ENCODE data around the gene ABCA6. TPM values are rescaled to one million over a fixed set of nuclear protein-coding genes. Genes with fewer than 3 reads are reported as not detected.
"Not testable (repeated sequence)": the region's sequence is repeated elsewhere in the genome, so short reads cannot be mapped to it uniquely, and the experiment has no call there.

The ABCA6 gene
- total RNA-seq (2014; rRNA removed; shearing (Covaris generic)) = 0.03 TPM in 1 of 2 replicates, not detected in the other

GRCh38 chr17:69141431-69142174 is at the start of gene ABCA6:
TSS of gene ABCA6 (minus strand) at chr17:69141895. CDS start at chr17:69140703, 1,192 bp downstream.
- DNase-seq (ENCODE audit: low read depth) = no peak

GRCh38 chr17:69188796-69189195 is 47.1 kb upstream of the ABCA6 start:
- no peak for DNase-seq (ENCODE audit: low read depth)

- DNase-seq (ENCODE audit: low read depth) = no peak
Measured at GRCh38 chr17:69188064-69188463, 46.4 kb upstream of the ABCA6 start.

DNA sequence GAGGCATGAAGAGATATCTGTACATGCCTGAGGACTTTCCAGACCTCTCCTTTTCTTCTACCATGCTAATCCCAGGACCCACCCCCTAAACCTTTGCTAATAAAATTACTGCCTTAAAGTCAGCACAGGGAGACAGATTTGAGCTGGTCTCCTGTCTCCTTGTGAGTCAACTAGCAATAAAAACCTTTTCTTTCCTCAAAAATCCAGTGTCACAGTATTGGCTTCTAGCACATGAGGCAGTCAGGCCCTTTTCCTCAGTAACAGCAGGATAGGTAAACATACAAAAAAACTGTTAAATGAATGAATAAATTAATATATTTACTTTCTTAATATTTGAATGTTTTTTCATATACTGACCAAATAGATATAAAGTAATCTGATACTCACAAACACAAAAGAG is 45.6 kb upstream of the ABCA6 start:
- DNase-seq (ENCODE audit: low read depth) = no peak

GRCh38 chr17:69179227-69179952 is 37.7 kb upstream of the ABCA6 start:
- DNase-seq (ENCODE audit: low read depth) = peak; percentile 64

- DNase-seq (ENCODE audit: low read depth) = no peak
Measured at GRCh38 chr17:69176457-69176795, 34.7 kb upstream of the ABCA6 start.

GRCh38 chr17:69175625-69176456 is 34.1 kb upstream of the ABCA6 start:
- DNase-seq (ENCODE audit: low read depth) = peak; percentile 84

DNA sequence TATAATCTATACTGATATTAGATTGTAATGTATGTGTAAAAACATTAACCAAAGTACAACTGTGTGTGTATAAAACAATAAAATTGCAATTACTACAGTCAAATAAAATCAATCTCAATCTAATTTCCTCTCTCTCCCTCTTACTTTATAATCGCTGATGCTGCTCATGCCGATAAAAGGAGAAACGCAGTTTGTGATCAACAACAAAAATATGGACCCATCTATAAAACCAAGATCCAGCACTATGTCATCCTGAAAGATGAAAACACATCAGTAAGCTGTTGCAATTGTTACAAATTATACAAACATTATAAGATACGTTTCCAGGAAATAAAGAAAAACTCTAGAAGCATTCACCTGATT is 33.5 kb upstream of the ABCA6 start:
- no peak for DNase-seq (ENCODE audit: low read depth)

DNA sequence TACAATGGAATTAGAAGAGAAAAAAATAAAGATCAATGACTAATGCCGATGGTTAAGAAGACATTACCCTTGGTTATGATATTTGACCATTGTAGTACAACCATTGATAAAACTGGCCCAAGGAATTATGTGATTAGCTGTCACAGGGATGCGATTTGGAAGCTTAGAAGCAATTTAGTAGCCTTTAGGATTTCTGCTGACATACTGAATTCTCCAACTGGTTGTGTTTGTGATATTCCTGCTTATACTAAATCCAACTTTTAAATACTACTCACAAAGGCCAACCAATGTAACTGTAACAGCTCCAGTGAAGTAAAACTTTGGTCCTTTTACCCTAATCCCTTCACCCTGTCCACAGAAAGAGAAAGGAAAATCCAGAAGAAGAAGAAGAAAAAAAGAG is 31.4 kb upstream of the ABCA6 start:
- no peak for DNase-seq (ENCODE audit: low read depth)

DNA sequence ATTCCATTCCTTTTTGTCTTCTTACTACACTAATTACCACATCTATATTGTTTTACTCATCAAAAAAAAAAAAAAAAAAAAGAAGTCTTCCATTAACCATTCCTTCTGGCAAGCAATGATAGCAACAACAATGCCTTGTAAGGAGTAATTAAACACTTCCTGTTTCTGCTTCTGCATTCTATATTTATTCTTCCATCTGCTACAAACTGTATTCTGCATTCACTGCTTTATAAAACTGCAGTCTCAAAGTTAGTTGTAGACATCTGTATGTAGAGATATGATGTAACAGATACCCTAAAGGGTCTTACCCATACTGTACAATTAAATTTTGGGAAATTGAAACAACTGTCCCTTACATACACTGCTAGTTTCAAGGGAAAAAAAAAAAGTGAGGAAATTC is 28.7 kb upstream of the ABCA6 start:
- no peak for DNase-seq (ENCODE audit: low read depth)

DNA sequence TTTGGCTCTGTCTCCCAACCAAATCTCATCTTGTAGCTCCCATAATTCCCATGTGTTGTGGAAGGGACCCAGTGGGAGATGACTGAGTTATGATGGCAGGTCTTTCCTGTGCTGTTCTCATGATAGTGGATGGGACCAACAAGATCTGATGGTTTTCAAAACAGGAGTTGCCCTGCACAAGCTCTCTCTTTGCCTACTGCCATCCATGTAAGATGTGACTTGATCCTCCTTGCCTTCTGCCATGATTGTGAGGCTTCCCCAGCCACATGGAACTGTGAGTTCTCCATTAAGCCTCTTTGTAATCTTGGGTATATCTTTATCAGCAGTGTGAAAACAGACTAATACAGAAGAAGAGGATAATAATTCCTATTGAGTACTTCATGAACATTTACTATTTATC is 26.9 kb upstream of the ABCA6 start:
- DNase-seq (ENCODE audit: low read depth) = not testable (repeated sequence)

- no peak for DNase-seq (ENCODE audit: low read depth)
Measured at GRCh38 chr17:69166957-69167356, 25.3 kb upstream of the ABCA6 start.

GRCh38 chr17:69164206-69164605 is 22.5 kb upstream of the ABCA6 start:
- no peak for DNase-seq (ENCODE audit: low read depth)

GRCh38 chr17:69159418-69159817 is 17.7 kb upstream of the ABCA6 start:
- DNase-seq (ENCODE audit: low read depth) = no peak

DNA sequence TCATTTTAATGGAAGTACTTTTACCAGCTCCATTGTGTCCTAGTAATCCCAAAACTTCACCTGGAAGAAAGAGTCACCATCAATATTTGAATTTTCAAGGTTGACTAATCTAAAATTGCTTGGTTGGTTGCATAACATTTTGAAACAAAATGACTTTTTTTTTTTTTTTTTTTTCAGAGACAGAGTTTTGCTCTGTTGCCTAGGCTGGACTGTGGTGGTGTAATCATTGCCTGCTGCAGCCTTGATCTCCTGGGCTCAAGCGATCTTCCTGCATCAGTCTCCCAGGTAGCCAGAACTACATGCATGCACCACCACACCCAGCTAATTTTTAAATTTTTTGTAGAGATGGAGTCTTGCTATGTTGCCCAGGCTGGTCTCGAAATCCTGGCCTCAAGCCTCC is 12.6 kb upstream of the ABCA6 start:
- no peak for DNase-seq (ENCODE audit: low read depth)

DNA sequence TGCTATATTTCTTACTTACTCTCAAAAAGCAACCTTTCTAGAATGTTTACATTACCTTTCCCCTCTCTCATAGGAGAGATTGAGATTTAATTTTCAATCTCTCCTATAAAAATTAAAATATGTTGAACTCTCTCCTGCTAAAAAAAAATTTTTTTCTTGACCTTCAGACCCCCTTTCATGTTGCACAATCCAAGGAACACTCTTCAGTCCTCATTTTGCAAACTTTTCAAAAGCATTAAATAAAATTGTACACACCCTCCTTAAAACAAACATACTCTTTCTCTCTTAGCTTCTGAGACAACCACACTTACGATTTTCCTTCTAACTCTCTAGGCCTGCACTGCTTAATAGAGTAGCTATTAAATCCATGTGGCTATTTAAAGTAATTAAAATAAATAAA is 8.6 kb upstream of the ABCA6 start:
- DNase-seq (ENCODE audit: low read depth) = no peak

DNA sequence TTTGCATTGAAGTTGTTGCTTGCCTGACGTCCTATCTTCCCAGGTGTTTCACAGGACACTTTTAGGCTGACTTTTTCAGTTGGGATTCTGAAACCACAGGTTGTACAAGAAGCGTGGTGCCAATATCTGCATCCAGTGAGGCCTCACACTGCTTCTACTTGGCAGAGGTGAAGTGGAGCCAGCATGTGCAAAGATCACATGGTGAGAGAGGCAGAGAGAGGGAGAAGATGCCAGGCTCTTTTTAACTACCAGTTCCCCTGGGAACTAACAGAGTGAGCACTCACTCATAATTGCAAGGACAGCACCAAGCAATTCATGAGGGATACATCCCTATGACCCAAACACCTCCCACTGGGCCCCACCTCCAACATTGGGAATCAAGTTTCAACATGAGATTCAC is 5.8 kb upstream of the ABCA6 start:
- DNase-seq (ENCODE audit: low read depth) = no peak

DNA sequence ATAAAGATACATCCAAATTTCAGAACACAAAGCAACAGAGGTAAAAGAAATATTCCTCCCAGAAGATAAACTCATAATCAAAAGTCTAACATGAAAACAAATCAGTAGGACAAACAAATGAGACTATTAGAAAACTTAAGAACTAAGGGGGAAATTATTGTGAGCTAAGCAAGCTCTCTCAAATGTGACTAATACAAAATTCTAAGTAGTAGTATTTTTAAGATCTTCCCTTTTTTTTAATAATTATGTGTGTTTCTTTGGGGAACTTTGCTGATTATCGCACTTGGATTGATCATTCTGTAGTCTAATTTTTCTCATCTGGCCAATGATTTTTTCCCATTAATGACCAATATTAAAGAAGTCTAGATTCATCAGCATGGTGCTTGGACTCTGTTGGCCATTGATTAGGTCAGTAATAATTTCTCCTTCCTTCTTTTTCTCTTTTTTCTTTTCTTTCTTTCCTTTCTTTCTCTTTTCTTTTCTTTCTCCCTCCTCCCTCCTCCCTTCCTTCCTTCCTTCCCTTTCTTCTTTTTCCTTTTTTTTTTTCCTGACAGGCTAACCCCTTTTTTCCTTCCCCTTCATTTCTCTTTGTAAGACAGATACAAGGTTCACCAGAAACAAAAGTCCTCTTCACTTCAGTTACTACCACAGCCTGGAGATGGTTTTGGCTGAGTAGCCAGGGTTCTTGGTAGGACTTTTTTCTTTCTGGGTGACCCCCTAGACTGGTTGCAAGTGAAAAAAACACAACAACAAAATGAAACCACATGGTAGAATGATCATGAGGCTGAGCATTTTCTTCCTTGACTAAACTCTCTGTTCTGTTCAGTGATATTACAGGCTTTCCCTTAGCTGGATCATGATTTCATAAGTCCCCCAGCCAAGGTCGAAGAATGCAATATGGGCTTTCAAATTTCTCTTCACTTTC is 2.9 kb upstream of the ABCA6 start:
- DNase-seq (ENCODE audit: low read depth) = no peak

DNA sequence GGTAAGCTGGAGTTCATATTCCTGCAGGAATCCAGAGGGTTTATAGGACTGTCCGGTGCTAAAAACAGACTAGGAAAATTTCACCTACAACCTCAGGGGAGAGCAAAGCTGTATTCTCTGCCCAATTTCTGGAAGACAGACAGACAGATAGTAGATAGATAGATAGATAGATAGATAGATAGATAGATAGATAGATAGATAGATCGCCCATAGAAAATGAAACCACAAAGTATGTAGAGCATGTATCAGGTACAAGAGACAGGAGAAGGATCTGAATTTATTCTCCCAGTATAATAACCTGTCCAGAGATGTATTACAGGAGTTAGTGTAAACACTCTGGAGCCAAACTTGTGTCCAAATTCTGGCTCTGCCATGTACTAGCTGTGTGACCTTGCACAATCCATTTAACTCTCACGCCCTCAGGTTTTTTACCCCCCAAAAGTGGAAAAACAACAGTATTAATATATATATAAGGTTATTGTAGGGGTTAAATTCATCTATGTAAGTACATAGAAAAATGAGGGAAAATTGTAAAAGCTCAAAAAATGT is 2.1 kb upstream of the ABCA6 start:
- DNase-seq (ENCODE audit: low read depth) = no peak

DNA sequence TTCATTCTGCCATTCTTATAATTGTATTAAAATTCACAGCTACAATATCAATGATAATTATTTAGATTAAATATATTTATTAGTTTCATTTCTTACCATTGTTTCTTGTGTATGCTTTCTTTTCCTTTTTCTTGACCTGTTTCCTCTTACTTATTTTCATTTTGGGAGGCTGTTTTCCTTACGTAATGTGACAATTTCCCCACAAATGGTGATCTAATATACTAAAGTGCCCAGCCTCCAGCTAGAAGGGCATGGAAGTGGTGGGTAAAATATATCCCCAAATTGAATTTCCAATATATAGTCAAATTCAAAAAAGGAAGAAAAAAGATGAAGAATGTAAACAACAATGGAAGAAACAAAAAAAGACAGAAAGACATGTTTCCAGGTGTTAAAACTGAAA is 1.5 kb upstream of the ABCA6 start:
- DNase-seq (ENCODE audit: low read depth) = no peak

- no peak for DNase-seq (ENCODE audit: low read depth)
Measured at GRCh38 chr17:69142175-69142802, 594 bp upstream of the ABCA6 start.

Measured in Daoy (cell line).